Endothelial cell (in vitro differentiated cells): ENCODE measurements around the gene DDX25. TPM values are rescaled to one million over a fixed set of nuclear protein-coding genes. Genes with fewer than 3 reads are reported as not detected.

ENCODE experiments used
- DNase-seq: peaks from one replicate; pipeline ENCODE4 v3.0.0; 2021; ENCODE audit warnings: low spot score
- H3K27ac Mint-ChIP-seq: one replicate; pipeline ENCODE4 v1.8.0; 2021; ENCODE audit warnings: mixed read lengths, inconsistent platforms; ENCODE audit not compliant: unreplicated experiment
- H3K27me3 Mint-ChIP-seq: one replicate; pipeline ENCODE4 v1.8.0; 2021; ENCODE audit warnings: mild to moderate bottlenecking, moderate library complexity, mixed read lengths, inconsistent platforms; ENCODE audit not compliant: unreplicated experiment
- H3K36me3 Mint-ChIP-seq: one replicate; pipeline ENCODE4 v1.8.0; 2021; ENCODE audit warnings: mild to moderate bottlenecking, low read depth, mixed read lengths, inconsistent platforms; ENCODE audit not compliant: unreplicated experiment
- H3K4me1 Mint-ChIP-seq: one replicate; pipeline ENCODE4 v1.8.0; 2021; ENCODE audit warnings: mild to moderate bottlenecking, mixed read lengths, inconsistent platforms; ENCODE audit not compliant: unreplicated experiment
- H3K4me3 Mint-ChIP-seq: one replicate; pipeline ENCODE4 v1.8.0; 2021; ENCODE audit warnings: mild to moderate bottlenecking, mixed read lengths, inconsistent platforms; ENCODE audit not compliant: unreplicated experiment
- H3K9me3 Mint-ChIP-seq: one replicate; pipeline ENCODE4 v1.8.0; 2021; ENCODE audit warnings: mixed read lengths, inconsistent platforms; ENCODE audit not compliant: unreplicated experiment
- total RNA-seq: library from RNA; stranded (reverse); fragmentation: NEBNext Ultra II Directional; extraction: Animal tissue kit (Norgen Biotek cat#: 25700); gene quantifications from one replicate; pipeline ENCODE4 v1.2.1, GENCODE V29; 2021; ENCODE audit not compliant: unreplicated experiment
- TF ChIP-seq, protein P1 (sequence below): fragments of 200-600 bp; sonication (generic); IDR thresholded peaks from one replicate; pipeline ENCODE4 v1.5.0; 2021; ENCODE audit warnings: antibody characterized with exemption; ENCODE audit not compliant: unreplicated experiment

DDX25 gene
- total RNA-seq, 1 donor from 2014 or later, result 7.5 TPM

DNA sequence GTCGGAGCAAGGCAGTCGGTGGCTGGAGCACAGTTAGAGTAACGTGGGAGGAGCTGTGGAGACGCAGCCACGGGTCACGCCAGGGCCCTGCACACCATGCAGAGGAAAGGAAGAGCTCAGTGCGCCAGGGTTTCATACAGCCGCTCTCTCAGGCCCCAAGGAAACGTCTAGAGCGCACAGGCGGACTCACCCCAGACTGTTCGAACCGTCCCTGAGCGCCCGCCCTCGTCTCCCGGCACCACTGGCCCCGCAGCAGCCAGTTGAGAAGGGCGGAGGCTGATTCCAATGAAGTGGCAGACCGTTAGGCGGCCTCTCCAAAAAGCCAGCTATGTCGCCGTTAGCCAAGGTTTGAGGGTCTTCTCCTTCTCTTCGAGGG, 17.3 kb upstream of the DDX25 start:
- Mint-ChIP-seq H3K9me3 (no peaks in the 10 kb centered on the region), H3K4me1 (peaks cover 2% of the 10 kb centered on the region), H3K27ac (peak overlapping the region; percentile 77), H3K4me3 (peak overlapping the region; percentile 90), H3K27me3 (no peaks in the 10 kb centered on the region), H3K36me3 (no peaks in the 10 kb centered on the region)
- TF ChIP-seq, protein P1, sequence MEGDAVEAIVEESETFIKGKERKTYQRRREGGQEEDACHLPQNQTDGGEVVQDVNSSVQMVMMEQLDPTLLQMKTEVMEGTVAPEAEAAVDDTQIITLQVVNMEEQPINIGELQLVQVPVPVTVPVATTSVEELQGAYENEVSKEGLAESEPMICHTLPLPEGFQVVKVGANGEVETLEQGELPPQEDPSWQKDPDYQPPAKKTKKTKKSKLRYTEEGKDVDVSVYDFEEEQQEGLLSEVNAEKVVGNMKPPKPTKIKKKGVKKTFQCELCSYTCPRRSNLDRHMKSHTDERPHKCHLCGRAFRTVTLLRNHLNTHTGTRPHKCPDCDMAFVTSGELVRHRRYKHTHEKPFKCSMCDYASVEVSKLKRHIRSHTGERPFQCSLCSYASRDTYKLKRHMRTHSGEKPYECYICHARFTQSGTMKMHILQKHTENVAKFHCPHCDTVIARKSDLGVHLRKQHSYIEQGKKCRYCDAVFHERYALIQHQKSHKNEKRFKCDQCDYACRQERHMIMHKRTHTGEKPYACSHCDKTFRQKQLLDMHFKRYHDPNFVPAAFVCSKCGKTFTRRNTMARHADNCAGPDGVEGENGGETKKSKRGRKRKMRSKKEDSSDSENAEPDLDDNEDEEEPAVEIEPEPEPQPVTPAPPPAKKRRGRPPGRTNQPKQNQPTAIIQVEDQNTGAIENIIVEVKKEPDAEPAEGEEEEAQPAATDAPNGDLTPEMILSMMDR, result no peak
- no peak for DNase-seq

DNA sequence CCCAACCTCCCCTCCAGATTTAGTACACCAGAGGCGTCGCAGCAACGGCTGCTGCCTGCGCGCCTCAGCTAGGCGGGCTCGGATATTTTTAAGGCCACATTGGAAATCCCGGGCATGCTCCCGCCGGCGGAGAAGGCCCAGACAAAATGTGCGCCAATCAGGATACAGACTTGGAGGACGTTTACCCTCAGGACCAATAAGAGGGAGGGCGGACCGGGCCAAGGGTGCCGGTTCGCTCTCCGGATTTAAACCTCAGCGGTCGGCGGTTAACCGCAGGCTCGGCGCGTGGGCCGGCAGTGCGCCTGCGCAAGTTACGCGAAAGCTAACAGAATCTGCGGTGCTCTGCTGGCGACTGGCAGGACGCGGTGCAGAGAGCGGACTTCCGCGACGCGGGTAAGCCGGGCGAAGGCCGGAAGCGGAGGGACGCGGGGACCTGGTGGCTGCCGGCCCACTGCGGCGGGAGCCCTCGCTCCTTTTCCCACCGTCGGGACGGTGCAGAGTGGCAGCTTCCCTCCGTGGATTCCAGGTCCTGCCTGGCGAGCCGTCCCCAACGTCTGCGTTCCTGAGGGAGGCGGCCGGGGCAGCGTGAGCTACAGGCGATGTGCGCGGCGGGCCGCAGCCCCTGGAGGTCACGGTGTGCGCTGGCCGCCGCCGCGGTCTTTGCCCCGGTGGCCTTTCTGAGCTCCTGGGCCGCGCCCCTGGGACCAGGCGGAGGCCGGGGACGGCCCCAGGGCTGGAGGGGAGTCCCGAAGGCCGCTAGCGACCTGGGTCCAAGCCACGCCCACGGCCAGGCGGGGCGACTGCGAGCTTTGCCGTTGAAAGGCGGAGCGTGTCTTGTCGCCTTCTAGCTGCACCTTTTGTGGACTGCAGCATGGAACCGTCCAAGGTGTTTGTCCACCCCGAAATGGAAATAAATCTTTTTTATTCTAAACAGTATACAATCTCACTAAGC, 16.7 kb upstream of the DDX25 start, which contains the start of gene HYLS1:
TSS of gene HYLS1 (plus strand) at position 296 of the 952 bp plus-strand sequence. CDS start 11,701 bp downstream, outside the sequence.
- H3K36me3 Mint-ChIP-seq, result no peaks in the 10 kb centered on the region
- no peaks in the 10 kb centered on the region for H3K9me3 Mint-ChIP-seq
- DNase-seq, result peak; percentile 90
- peak within 1 kb of the TSS; percentile 90 for H3K4me3 Mint-ChIP-seq
- H3K4me1 Mint-ChIP-seq, result no peaks in the 10 kb centered on the region
- no peaks in the 10 kb centered on the region for H3K27me3 Mint-ChIP-seq
- H3K27ac Mint-ChIP-seq, result peak within 1 kb of the TSS; percentile 77
- TF ChIP-seq, protein P1, result no peak

DNA sequence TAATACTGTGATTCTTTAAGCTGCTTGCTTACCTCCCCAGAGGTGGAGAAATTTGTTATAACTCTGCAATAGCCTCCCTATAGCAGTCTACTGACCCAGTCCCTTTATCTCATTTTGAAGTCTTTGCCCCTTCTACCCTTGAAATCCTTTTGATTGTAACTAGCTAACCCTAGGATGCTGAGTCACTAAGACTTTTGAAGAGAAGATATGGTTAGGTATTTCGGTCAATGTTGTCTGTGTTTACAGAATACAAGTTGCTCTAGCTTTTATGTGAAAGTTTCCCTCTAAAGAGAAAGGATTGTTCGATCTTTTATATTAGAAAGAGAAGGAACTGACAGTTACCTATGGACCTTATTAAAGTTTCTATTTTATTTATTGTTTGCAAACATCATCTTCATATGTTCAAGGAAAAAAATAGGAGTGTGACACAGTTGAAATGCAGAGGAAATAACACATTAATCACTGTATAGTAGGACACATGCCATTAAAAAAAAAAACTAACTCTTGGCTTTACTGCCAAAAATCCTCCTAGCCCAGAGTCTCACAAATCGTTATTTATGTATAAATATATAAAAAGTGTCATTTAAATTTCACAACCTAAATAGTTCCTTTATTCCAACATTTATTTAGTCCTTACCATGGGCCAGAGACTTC, 13.7 kb upstream of the DDX25 start:
- H3K27me3 Mint-ChIP-seq, result no peaks in the 10 kb centered on the region
- peaks cover 3% of the 10 kb centered on the region for H3K36me3 Mint-ChIP-seq
- no peak overlapping the region for H3K4me3 Mint-ChIP-seq
- H3K9me3 Mint-ChIP-seq, result no peaks in the 10 kb centered on the region
- DNase-seq, result no peak
- TF ChIP-seq, protein P1, result no peak
- no peak overlapping the region for H3K27ac Mint-ChIP-seq
- no peaks in the 10 kb centered on the region for H3K4me1 Mint-ChIP-seq

DNA sequence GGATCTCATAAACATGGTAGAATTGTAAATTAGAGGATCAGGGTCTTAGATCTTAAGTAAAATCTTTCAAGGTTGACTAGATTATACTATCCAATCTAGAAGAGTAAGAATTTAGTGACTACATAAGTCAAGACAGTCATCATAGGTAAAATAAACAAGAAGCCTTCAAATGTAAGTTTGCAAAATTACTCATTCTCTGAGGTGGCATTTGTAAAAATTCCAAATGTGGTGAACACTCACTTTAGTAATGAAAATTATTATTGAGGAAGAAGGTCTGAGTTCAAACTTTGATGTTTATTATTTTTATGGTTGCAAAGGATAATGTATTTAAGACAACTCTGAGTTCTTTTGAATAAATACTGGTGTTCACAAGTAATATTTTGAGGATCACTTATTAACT, 12.2 kb upstream of the DDX25 start:
- no peaks in the 10 kb centered on the region for H3K9me3 Mint-ChIP-seq
- no peak for DNase-seq
- TF ChIP-seq, protein P1, result no peak
- H3K4me3 Mint-ChIP-seq, result no peak overlapping the region
- H3K36me3 Mint-ChIP-seq, result peaks cover 3% of the 10 kb centered on the region
- H3K27ac Mint-ChIP-seq, result no peak overlapping the region
- H3K27me3 Mint-ChIP-seq, result no peaks in the 10 kb centered on the region
- H3K4me1 Mint-ChIP-seq, result no peaks in the 10 kb centered on the region
